Adrenal gland (tissue), 5 donors: ENCODE measurements around the gene LAMA5.

Experiments used
- POLR2A ChIP-seq, 2 donors: fragments of 450-650 bp; IDR thresholded peaks; one replicate each; pipeline ENCODE4 v1.6.1; 2017; ENCODE audit warnings: antibody characterized with exemption in 2 of 2, mild to moderate bottlenecking in 2 of 2, moderate library complexity in 1 of 2
- TF ChIP-seq, protein P1 (sequence below), 6 experiments: fragments of 450-650 bp in 4 of 6; fragments of 200-600 bp in 2 of 6; sonication (generic) in 1 of 6; IDR thresholded peaks; 1 replicate in 5 of 6; 2 replicates in 1 of 6; pipeline versions ENCODE4 v1.5.1 to v1.8.0; 2016 to 2021; ENCODE audit warnings: antibody characterized with exemption in 6 of 6, mild to moderate bottlenecking in 2 of 6, moderate library complexity in 1 of 6
- donor health status: DM: no; HTN: no; CAD: no.

DNA sequence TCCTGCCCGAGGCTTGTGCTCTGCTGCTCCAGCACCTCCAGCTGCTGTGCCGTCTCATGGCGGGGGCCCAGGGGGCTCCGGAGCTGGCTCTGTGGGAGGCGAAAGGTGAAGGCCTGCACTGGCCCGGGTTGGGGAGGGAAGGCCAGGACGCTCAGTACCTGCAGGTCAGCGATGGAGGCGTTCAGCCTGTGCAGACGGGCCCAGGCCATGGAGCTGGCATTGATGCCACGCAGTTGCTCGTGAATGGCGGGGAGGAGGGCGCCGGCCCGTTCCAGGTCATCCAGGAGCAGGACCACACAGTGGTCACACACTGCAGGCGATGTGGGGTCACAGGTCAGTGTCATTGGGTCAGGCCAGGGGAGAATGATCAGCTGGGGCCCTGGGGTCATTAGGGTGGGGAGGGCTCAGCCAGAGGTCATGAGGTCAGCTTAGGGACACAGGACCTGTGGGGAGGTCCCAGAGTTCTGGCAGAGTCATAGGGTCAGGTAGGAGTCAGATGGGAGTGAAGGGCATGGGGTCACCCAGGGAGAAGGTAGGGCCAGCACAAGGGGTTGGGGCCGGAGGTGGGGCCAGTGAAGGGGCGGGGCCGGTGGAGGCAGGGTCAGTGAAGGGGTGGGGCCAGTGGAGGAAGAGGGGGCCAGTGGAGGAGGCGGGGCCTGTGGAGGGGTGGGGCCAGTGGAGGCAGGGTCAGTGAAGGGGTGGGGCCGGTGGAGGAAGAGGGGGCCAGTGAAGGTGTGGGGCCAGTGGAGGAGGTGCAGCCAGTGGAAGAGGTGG lies 46.3 kb downstream of the LAMA5 start:
- TF ChIP-seq, protein P1, sequence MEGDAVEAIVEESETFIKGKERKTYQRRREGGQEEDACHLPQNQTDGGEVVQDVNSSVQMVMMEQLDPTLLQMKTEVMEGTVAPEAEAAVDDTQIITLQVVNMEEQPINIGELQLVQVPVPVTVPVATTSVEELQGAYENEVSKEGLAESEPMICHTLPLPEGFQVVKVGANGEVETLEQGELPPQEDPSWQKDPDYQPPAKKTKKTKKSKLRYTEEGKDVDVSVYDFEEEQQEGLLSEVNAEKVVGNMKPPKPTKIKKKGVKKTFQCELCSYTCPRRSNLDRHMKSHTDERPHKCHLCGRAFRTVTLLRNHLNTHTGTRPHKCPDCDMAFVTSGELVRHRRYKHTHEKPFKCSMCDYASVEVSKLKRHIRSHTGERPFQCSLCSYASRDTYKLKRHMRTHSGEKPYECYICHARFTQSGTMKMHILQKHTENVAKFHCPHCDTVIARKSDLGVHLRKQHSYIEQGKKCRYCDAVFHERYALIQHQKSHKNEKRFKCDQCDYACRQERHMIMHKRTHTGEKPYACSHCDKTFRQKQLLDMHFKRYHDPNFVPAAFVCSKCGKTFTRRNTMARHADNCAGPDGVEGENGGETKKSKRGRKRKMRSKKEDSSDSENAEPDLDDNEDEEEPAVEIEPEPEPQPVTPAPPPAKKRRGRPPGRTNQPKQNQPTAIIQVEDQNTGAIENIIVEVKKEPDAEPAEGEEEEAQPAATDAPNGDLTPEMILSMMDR (IDR thresholded peaks at IDR 0.05) = no peak
- no peak for TF ChIP-seq POLR2A (IDR thresholded peaks at IDR 0.05)
